HTR-8/SVneo (cell line): Measurements from ENCODE around the gene MFRP.

ENCODE experiments used
- DNase-seq: peaks from one replicate; pipeline ENCODE4 v3.0.0; 2011; ENCODE audit warnings: low spot score, mixed read lengths; ENCODE audit not compliant: insufficient read length
- FAIRE-seq: peaks from 2 replicates; lab custom pipeline; 2011; peaks lifted over from hg19 to GRCh38; lab: Jason Lieb, UNC

The MFRP gene

DNA sequence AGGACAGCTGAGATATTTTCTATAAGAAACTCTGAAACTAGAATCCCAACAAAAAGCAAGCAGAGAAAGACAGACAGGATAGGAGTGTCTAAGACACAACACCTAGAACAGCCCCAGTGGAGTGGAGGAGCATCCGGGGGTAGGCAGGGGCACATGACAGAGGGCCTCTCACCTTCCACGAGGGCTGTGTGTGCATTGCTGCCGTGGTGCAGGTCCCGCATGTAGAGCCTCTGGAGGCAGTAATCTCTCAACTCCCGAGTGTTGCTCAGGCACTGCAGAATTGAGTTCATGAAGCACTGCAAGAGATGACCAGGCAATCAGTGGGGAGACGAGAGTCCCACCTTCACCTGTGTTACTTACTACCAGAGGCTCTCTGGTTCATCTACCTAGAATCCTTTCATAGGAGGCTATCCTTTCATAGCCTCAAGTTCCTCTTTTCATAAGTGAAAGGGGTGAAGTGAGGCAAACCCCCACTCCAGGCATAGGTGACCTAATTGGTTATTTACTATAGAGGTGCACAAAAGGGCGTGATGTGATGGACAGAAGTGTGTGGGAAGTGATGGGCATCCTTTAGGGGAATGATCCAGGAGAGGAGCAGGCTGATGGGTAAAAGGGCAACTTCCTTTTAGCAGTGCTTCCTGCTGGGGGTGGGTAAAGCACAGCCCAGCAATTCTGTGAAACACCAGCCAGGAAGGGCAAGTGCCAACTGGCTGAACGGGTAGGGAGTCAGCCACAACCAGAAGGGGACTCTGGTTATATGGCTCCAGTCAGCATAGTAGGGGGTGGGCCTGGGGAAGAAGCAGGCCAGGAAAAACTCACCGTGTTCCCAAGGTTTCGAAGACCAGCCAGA is 13.1 kb upstream of the MFRP start:
- DNase-seq (no peak), FAIRE-seq (peak; percentile 31)

DNA sequence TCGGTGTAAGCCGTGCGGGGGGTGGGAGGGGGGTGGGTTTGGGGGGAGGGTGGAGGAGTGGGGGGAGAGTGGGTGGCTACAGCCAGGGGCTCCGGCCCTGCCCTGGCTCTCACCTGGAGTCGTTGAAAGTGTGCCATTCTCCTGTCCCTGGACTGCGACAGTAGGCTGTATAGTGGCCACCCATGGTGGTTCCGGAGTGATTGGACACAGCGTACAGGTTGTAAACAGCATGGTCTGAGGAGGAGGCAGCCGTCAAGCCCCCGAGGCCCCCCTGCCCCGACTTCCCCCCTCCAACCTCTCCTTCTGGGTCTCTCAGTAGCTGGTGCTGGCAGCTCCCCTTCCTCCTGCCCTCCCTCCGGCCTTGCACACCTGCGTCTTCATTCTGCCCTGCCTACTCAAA is 10.6 kb upstream of the MFRP start:
- DNase-seq (no peak), FAIRE-seq (no peak)

DNA sequence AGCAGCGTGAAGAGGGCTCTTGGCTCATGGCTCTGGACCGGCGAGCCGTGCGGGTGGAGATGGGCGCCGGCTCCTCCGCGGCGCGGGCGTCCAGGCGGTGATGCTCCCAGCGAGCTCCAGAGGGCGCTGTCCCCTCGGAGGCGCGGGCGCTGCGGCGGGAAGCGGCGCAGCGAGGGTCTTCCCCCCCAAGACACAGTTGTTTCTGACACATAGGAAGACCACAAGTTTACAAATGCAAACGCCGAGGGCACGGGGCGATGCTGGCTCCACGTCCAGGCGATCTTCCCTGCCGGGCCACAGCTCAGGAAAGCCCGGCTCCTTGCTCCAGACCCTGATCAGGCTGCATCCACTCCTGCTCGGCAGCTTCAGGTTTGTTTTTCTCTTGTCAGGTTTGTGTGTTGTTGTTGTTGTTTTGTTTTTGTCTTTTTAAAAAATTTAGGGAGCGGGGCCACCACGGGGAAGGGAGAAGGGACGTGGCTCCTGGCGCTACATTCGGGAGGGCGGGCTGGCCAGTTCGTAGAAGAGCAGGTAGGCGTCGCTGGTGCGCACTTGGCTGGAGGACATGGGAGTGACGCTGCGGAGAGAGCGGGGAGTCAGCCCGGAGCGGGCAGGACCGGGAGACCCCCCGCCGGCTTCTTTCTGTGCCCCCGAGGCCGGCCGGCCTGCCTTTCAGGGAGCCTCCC is 10.0 kb upstream of the MFRP start:
- no peak for DNase-seq
- peak; percentile 79 for FAIRE-seq

DNA sequence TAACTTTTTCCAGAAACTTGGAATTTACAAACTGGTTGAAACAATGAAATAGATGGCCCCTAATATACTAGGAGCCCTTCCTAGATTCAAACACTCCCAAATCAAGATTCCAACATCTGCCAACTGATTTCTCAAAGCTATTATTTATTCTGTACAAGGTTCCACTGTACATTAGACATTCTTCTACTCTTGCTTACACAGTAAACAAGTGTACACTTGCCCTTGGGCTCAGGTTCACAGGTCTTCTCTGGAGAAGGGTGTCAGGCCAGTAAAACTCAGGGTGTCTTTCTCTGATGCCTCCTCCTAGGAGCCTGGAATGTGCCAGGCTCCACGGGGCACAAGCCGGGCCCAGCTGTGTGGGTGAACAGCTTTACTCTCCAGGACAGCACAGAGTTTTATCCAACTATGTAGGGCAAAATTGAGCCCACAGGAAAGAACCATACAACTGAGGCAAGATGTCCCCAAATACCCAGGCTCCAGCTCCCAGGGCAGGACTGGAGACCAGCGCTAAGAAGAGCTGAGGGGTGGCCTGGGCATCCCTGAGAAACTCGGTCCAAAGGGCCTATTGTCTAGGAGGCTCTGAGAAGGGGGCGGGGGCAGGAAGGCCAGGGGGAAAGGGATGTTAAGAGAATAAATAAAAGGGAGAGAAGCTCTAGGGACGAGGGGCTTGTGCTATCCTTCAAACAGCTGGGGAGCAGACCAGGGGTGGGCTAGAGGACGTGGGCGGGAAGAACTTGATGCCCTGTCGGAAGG is 8.8 kb upstream of the MFRP start:
- FAIRE-seq (no peak), DNase-seq (no peak)

DNA sequence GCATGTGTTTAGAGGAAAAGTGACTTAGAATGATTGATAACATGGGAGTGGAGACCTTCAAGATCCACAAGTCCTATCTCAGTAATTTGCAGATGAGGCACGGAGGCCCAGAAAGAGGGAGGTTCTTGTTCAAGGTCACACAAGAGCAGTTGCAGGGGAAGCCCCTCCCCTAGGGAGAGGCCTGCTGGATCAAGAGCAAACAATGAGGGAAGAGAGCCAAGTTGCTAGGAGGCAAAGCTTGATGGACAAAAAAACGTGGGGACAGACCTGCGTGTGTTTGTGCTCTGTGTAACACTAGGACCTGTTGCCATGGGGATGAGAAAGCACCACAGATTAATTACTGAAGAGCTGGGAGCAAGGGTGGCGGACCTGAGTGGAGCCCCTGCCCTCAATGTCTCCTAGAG is 6.4 kb upstream of the MFRP start:
- FAIRE-seq = no peak
- no peak for DNase-seq

DNA sequence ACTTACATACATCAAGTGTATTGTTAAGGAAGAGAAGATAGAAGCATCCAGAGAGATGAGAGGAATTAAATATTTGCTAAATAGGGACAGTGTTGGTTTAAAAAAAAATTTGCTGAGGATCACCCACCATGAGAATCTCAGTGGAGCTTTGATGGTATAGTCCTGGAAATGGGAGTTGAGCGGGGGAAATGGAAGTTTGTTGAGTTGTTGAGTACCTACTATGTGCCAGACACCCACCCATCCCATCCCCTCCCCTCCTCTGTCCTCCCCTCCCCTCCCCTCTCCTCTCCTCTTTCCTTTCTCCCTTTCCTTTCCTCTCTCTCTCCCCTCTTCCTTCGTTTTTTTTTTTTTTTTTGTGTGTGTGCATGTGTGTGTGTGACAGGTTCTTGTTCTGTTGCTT is 4.7 kb upstream of the MFRP start:
- FAIRE-seq = no peak
- no peak for DNase-seq

DNA sequence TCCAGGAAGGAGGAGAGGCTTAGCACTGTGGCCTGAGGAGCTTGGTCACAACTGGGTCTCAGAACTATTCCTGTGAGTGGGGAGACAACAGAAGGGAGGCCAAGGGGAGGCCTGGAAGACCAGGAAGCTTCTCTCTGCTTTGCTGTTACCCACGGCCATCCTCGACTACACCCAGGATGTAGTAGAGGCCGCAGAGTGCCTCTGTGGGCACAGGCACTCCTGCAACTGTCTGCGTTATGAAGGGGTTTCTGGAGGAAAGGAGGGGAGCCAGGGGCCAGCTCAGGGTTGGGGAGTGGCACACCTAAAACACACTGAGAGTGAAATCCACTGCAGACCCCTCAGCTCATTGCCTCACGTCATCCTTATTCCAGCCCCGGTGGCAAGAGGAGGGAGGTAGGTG is 3.8 kb upstream of the MFRP start:
- no peak for DNase-seq
- FAIRE-seq = no peak

DNA sequence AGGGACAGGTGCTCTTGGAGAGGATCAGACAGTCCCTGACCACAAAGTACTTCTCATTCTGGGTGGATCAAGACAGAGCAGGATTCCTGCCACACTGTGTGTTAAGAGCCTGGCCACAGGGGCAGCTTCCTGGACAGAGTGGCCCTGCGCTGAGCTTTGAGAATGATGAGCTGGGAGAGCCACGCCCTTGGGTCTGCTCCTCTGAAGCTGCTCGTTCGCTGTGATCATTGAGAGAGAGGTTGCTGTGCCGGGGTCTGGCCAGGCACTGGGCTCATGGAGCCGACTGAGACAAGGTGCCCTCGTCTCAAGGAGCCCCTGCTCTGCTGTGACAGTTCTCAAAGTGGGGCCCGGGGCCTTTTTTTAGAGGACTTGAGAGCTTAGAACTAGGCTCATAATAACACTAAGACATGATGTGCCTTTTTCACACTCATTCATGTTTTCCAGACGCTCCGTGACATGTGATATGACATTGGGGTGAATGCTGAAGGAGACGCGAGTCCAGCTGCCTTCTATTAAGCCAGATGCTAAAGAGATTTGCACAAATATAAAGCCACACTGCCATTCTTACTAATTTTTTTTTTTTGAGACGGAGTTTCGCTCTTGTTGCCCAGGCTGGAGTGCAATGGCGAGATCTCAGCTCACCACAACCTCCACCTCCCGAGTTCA is 1.6 kb upstream of the MFRP start:
- no peak for DNase-seq
- FAIRE-seq = no peak

DNA sequence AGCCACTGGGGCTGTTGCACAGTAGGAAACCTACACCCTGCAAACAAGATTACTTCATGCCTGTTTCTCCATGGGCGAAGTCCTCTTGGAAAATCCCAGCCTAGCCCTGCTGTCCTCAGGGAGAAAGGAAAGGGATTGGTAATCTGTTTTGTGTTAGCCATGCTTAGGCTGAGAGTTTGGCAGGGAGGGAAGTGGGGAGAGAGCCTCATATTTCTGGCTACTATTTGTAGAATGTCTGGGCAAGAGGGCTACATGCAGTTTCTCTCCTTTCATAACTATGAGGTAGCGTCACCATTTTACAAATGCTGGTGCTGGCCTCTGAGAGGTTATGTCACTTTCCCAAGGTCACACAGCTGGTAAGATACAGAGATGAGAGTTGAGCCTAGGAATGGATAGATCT is 737 bp upstream of the MFRP start:
- DNase-seq (no peak), FAIRE-seq (no peak)

DNA sequence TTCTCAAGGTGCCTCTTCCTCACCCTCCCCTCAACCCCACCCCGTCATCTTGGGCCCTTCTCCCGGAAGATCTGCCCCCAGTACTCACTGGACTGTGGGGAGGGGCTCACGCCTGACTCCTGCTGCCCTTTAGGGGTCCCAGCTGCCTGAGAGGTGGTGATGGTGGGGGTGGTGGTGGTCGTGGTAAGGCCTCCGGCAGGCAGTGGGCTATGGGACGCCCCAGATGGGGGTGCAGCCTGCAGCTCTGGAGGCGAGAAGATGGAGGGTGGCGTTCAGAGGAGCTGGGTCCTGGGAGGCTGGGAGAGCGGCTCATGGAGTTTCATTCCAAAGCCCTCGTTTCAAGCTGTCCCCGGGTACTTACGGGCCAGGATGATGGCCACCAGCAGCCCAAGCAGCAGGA is 820 bp downstream of the MFRP start:
- no peak for FAIRE-seq
- DNase-seq = no peak

DNA sequence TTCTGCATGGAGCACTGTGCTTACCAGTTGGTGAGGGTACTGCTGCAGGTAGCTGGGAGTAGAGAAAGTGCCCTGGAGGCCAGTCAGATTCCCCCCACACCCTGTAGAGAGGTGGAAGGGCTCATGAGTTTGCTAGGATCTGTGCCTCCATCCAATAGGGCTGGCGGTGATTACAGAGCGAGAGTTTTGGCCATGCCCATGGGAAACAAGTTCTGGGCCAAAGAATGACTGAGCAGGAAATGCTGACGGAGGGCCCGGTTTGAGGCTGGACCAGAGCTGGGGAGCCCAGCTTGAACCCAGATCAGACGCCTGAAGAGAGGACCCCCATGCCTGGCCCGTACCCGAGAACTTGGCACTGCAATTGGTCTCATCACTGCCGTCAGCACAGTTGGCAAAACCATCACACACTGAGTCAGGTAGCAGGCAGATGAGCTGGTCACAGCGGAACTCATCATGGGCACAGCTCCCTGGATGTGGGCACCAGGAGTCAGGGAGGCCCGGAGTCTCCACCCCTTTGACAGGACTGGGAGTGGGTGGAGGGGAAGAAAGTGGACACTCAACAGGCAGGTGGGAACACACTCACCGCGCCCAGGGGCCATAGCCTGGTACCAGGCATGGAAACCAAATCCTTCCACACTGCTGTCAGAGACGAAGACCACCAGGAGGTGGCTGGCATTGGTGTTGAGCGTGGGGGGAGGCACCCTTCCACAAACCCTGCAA is 2.1 kb downstream of the MFRP start:
- no peak for DNase-seq
- peak; percentile 72 for FAIRE-seq

DNA sequence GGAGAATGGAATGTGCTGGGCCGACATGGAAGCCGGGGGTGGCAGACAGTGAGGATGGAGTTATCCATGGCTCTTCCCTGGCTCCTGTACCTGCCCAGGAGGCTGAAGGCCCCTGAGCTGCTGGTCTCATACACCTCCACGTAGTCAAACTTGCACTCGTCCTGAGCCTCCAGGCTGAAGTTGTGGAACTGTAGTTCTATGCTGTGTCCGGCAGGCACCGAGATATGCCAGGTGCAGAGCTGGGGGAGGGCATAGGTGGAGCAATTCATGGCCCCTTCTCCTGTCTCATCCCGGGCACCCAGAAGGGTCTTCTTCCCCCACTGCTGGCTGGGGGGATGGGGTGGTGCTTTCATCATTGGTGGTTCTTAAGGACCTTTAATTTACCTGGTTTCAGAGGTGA is 2.8 kb downstream of the MFRP start:
- FAIRE-seq (no peak), DNase-seq (no peak)

DNA sequence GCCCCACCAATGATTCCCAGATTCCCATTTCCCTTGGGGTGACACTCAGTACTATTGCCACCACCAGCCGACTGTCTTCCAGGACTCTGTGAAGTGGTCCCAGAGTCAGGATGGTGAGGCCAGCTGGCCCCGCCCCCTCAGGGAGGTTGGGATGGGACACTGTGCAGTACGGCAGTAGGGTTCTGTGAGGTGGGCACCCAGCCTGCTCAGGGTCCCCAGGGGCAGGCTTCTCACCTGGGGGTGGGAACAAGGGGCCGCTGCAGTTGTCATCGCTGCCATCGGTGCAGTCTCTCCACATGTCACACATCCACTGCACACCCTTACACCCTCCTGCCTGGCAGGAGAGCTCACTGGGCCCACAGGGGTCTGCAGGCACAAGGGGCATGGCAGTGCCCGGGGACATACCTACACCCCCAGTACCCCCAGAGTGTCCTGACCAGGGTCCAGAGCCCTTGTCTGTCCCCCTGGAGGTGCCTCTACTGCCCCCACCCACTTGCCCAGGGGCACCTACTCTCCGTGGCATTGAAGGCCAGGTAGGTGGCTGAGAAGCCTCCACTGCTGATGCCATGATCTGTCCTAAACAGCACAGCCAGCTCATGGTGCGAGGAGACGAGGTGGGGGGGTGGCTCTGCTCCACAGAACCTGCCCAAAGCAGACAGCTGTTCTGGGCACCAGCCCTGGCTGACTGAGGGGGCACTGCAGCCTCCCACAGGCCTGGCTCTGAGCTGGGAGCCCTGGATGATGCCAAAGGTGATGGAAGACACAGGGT is 4.0 kb downstream of the MFRP start:
- FAIRE-seq (no peak), DNase-seq (no peak)

DNA sequence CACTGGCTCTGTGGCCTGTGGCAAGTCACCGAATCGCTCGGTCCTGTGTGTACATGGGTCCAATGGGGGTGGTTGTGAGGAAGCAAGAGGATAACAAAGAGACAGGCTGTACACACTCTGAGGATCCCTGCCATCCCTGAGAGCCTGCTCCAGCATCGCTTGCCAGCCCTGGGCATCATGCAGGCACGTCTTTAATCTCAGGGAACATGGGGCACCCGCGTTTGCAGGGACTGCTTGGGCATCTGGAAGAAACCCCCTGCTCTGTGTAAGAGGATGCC is 4.5 kb downstream of the MFRP start:
- DNase-seq (no peak), FAIRE-seq (no peak)

DNA sequence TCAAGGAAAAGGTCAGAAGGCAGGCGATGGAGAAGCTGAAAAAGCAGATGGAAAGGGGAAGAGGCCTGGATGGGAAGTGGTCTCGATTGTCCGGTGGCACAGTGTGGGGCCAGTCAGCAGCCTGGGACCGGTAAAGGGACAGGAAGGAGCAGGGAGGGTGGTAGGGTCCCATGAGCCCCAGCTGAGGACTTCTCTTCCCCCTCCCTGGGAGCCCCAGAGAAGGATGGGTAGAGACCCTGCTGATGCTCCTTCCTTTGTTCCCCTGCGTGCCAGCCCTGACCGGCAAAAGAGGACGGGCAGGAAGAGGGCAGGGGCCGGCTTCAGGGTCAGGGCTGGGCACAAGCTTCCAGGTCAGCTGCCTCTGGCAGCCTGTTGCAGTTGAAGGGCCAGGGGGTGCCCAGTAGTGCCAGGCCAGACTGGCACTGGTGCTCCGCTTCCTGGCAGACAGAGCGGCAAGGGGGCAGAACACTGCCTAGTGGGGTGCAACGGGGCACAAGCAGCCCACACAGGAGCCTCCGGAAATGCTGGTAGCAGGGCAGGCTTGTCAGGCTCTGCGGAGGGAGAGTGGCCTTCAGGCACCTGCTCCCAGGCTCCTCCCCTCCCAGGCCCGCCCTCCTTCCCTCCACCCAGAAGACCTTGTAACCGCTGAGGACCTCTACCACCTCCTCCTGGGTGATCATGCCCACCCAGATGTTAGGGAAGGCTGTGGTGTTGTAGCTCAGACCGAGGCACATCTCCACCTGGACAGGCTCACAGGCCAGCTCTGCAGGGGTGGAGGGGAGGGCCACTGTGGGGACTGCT is 5.1 kb downstream of the MFRP start:
- DNase-seq = no peak
- FAIRE-seq = no peak

DNA sequence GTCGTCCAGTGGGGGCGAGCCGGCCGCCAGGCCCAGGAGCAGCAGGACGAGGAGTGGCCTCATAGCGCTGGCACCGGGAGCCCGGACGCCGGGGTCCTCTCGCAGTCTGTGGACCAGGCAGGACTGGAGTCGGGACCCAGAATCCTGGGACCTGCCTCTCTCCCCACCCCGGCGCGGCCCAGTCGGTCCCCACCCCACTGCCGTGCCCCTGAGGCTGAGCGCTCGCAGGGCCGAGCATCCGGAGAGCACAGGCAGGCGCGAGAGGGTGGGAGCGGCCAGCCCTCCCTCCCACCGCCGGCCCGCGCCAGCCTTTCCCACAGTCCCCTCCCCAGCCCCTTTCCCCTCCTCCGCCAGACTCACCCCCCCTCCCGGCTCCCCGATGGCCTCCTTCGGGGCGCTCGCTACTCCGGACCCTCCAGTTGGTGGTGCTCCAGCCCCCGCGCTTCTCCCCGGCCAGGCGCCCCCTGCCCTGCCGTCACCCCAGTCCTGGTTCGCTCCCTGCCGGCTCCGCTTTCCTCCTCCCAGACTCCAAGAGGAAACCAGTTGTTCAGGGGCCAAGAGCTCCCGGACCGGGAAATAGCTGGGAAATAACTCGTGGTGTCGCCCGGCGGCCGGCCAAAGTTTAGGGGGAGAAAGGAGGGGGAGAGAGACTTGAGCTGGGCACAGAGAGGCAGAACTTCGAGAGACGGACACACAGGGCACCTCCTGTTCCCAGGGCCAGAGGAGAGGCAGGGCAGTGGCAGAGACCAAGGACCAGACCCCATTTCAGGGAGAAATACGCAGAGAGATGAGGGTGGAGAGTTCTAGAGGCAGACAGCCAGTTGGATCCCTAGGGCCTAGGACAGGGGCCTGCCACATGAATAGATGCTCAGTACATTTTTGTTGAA is 5.9 kb downstream of the MFRP start, which contains the start of gene C1QTNF5:
Gene C1QTNF5, minus strand, starts transcription at position 549 of the 887 bp plus-strand sequence. Its CDS starts 486 bp downstream, at position 63.
- FAIRE-seq (peak; percentile 23), DNase-seq (no peak)

DNA sequence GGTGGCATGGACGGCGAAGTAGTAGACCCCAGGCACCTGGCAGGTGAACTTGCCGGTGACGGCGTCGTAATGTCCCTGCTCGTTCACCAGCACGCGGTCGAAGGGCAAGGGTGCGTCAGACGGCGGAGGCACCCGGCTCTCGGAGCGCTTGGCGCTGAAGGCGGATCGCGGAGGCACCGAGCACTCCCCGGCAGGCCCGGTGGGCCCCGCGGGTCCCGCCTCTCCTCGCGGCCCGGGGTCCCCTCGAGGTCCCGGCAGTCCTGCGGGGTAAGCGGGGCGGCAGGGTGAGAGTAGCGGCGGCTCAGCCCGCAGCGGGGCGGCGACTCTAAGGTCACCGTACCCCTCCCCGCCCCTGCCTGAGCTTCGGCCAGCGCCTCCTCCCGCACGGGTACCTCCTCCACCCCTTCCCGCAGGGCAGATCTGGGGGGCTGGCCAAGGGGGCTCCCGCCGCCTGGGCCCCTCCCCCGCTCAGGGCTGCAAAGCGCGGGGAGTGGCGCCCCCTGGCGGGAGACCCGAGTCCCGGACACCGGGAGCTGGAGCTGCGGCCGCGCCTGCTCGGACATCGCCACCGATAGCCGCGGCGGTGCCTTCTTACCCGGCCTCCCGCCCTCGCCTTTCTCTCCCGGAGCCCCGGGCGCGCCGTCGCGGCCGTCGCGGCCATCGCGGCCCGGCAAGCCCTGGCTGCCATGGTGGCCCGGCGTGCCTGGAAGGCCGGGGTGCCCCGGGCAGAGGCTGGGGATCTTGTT is 6.7 kb downstream of the MFRP start:
- DNase-seq = peak; percentile 61
- FAIRE-seq = peak; percentile 48
